Keratinocyte (primary cell): Measurements from ENCODE around the gene SPAG9. TPM values are rescaled to one million over a fixed set of nuclear protein-coding genes. Genes with fewer than 3 reads are reported as not detected.

Source experiments
- DNase-seq: peaks from one replicate; pipeline ENCODE4 v3.0.0-alpha.2; 2011; ENCODE audit warnings: low read depth, missing footprints, low spot score
- FAIRE-seq: peaks from 2 replicates; lab custom pipeline; 2011; peaks lifted over from hg19 to GRCh38; lab: Jason Lieb, UNC
- H2AFZ ChIP-seq: 2 replicates; pipeline ENCODE4 v1.6.0; 2012; ENCODE audit warnings: low read length, control low read depth, inconsistent platforms; ENCODE audit not compliant: control insufficient read depth
- H3K27ac ChIP-seq: 2 replicates; pipeline ENCODE4 v1.5.1; 2011; ENCODE audit warnings: low read length; ENCODE audit not compliant: control insufficient read depth, insufficient read depth
- H3K27me3 ChIP-seq: 3 replicates; pipeline ENCODE4 v1.6.0; 2011; ENCODE audit warnings: low read length; ENCODE audit not compliant: control insufficient read depth, insufficient read depth; ENCODE audit errors: extremely low read depth
- H3K36me3 ChIP-seq, 2 experiments: 2 replicates in 1 of 2; 3 replicates in 1 of 2; pipeline ENCODE4 v1.5.1; 2011; ENCODE audit warnings: low read length in 2 of 2, mild to moderate bottlenecking in 1 of 2; ENCODE audit not compliant: control insufficient read depth in 2 of 2, insufficient read depth in 2 of 2; ENCODE audit errors: extremely low read depth in 1 of 2
- H3K4me1 ChIP-seq: 3 replicates; pipeline ENCODE4 v1.5.1; 2011; ENCODE audit warnings: low read length; ENCODE audit not compliant: control insufficient read depth, insufficient read depth; ENCODE audit errors: extremely low read depth
- H3K4me2 ChIP-seq: 3 replicates; pipeline ENCODE4 v1.6.0; 2011; ENCODE audit warnings: low read depth, low read length; ENCODE audit not compliant: control insufficient read depth, insufficient read depth; ENCODE audit errors: extremely low read depth
- H3K4me3 ChIP-seq, 3 experiments: fragments of 200-600 bp in 1 of 3; sonication (generic) in 1 of 3; 2 replicates in 2 of 3; 3 replicates in 1 of 3; pipeline ENCODE4 v1.5.1; 2011 to 2016; ENCODE audit warnings: low read length in 3 of 3, mild to moderate bottlenecking in 3 of 3, control low read depth in 2 of 3, inconsistent platforms in 1 of 3, low read depth in 1 of 3, mixed read lengths in 1 of 3, mixed run types in 1 of 3, moderate library complexity in 1 of 3; ENCODE audit not compliant: control insufficient read depth in 2 of 3, insufficient read depth in 2 of 3; ENCODE audit errors: extremely low read depth in 1 of 3
- H3K79me2 ChIP-seq: 2 replicates; pipeline ENCODE4 v1.6.0; 2012; ENCODE audit warnings: low read length; ENCODE audit not compliant: control insufficient read depth, insufficient read depth
- H3K9ac ChIP-seq: 3 replicates; pipeline ENCODE4 v1.6.0; 2011; ENCODE audit warnings: low read length; ENCODE audit not compliant: control insufficient read depth, insufficient read depth; ENCODE audit errors: extremely low read depth
- H3K9me1 ChIP-seq: 3 replicates; pipeline ENCODE4 v1.6.0; 2011; ENCODE audit warnings: low read length; ENCODE audit not compliant: control insufficient read depth, insufficient read depth; ENCODE audit errors: extremely low read depth
- H3K9me3 ChIP-seq: 2 replicates; pipeline ENCODE4 v1.5.1; 2012; ENCODE audit warnings: low read depth, low read length; ENCODE audit not compliant: control insufficient read depth
- H4K20me1 ChIP-seq: 3 replicates; pipeline ENCODE4 v1.6.0; 2011; ENCODE audit warnings: low read length; ENCODE audit not compliant: control insufficient read depth, insufficient read depth; ENCODE audit errors: extremely low read depth
- EZH2 ChIP-seq: IDR thresholded peaks from one replicate; pipeline ENCODE4 v1.6.1; 2012; ENCODE audit warnings: inconsistent platforms, mild to moderate bottlenecking, low read length, moderate library complexity
- dilution Hi-C: fragments of 300-500 bp; cut with MboI; formaldehyde crosslinking; loops from one replicate; pipeline ENCODE4 v1.7.0; 2020; ENCODE audit warnings: low sequenced_read_pairs; ENCODE audit not compliant: extremely low pct_ligation_motif_present
- polyA plus RNA-seq, 5 experiments: library from polyadenylated mRNA; depleted of rRNA in 3 of 5; stranded (reverse) in 3 of 5; stranded (forward) in 1 of 5; unstranded in 1 of 5; fragments of >200 nt; gene quantifications; 1 replicate in 1 of 5; 2 replicates in 3 of 5; 3 replicates in 1 of 5; pipeline versions ENCODE4 v1.2.1 to v1.2.3, GENCODE V29; 2011 to 2012; ENCODE audit warnings: missing spikeins in 2 of 5, low read depth in 1 of 5, low replicate concordance in 1 of 5
- TF ChIP-seq, protein P1 (sequence below), 3 experiments: IDR thresholded peaks in 1 of 3; conservative IDR thresholded peaks in 1 of 3; optimal IDR thresholded peaks in 1 of 3; 2 replicates in 2 of 3; 3 replicates in 1 of 3; pipeline versions ENCODE3 to v1.5.1; 2011; ENCODE audit warnings: low read length in 3 of 3, mild to moderate bottlenecking in 3 of 3, moderate library complexity in 2 of 3, control low read depth in 1 of 3, inconsistent platforms in 1 of 3; ENCODE audit not compliant: insufficient read depth in 2 of 3; ENCODE audit errors: extremely low read depth in 1 of 3

SPAG9 gene
- polyA plus RNA-seq, 1 donor (not counting 4 experiments of a cell fraction or from before 2014, with no cell fraction given): 43.1 TPM

DNA sequence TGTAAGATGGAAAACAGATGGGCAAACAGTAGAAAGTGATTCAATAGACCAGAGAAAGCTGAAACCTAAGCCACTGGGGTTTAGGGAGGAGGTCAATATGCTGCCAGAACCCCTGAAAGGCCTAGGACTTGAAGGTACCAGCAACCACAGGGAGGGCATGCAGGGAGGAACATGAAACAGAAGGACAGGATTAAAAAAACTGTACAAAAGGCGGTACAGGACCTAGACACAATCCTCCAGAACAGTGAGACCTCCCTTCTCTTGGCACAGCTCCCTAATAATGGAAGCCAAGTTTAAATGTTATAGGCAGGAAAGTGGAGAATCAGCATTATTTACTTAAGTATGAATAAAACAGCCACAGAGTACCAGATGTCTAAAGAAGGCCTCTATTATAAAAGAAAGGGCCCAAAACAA lies 105.5 kb downstream of the SPAG9 start:
- H3K9me3 ChIP-seq: no peaks in the 10 kb centered on the region
- H3K27ac ChIP-seq: no peak overlapping the region
- H4K20me1 ChIP-seq: no peaks in the 10 kb centered on the region
- H2AFZ ChIP-seq: no peak overlapping the region
- dilution Hi-C loops: no loop called here
- peaks cover 6 to 8% of the 10 kb centered on the region in 2 experiments for H3K36me3 ChIP-seq
- no peaks in the 10 kb centered on the region for H3K4me1 ChIP-seq
- FAIRE-seq (no peak), DNase-seq (no peak)
- no peaks in the 10 kb centered on the region for H3K79me2 ChIP-seq
- no peaks in the 10 kb centered on the region for H3K9me1 ChIP-seq
- H3K4me3 ChIP-seq: no peak overlapping the region
- TF ChIP-seq, protein P1, sequence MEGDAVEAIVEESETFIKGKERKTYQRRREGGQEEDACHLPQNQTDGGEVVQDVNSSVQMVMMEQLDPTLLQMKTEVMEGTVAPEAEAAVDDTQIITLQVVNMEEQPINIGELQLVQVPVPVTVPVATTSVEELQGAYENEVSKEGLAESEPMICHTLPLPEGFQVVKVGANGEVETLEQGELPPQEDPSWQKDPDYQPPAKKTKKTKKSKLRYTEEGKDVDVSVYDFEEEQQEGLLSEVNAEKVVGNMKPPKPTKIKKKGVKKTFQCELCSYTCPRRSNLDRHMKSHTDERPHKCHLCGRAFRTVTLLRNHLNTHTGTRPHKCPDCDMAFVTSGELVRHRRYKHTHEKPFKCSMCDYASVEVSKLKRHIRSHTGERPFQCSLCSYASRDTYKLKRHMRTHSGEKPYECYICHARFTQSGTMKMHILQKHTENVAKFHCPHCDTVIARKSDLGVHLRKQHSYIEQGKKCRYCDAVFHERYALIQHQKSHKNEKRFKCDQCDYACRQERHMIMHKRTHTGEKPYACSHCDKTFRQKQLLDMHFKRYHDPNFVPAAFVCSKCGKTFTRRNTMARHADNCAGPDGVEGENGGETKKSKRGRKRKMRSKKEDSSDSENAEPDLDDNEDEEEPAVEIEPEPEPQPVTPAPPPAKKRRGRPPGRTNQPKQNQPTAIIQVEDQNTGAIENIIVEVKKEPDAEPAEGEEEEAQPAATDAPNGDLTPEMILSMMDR (optimal IDR thresholded peaks at IDR 0.05 in 1 of 3, IDR thresholded peaks at IDR 0.05 in 1 of 3, conservative IDR thresholded peaks at IDR 0.05 in 1 of 3; ENCODE audit: extremely low read depth in 1 of 3, insufficient read depth in 2 of 3, low read length in 3 of 3): no peak
- no peak for TF ChIP-seq EZH2
- no peaks in the 10 kb centered on the region for H3K27me3 ChIP-seq
- H3K4me2 ChIP-seq: no peak overlapping the region
- no peak overlapping the region for H3K9ac ChIP-seq

DNA sequence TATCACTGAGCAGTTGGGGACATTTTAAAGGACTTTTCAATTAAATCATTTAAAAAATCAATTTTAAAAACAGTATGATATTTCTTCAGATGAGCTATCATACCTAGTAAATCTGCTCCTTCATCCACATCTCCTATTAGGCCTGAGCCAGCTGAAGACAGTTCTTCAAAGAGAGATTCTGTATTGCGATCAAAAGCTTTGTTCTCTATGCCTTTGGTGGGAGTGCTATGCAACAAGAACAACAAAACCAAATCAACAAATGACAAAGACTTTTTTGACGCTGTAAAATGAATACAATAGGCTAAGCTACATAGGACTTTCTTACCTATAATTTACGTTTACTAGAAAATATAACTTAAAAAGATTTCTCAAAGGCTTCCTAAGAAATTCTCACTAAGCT lies 106.5 kb downstream of the SPAG9 start:
- Histone ChIP-seq H3K4me1 (no peaks in the 10 kb centered on the region), H3K27ac (no peak overlapping the region), H3K9me3 (no peaks in the 10 kb centered on the region), H3K36me3 (peaks cover 6 to 7% of the 10 kb centered on the region in 2 experiments), H2AFZ (no peak overlapping the region), H3K4me2 (no peak overlapping the region), H3K9ac (no peak overlapping the region), H3K4me3 (no peak overlapping the region), H3K79me2 (no peaks in the 10 kb centered on the region), H3K27me3 (no peaks in the 10 kb centered on the region), H4K20me1 (no peaks in the 10 kb centered on the region), H3K9me1 (no peaks in the 10 kb centered on the region)
- FAIRE-seq (no peak), DNase-seq (no peak)
- dilution Hi-C loops: no loop called here
- TF ChIP-seq, protein P1 (optimal IDR thresholded peaks at IDR 0.05 in 1 of 3, IDR thresholded peaks at IDR 0.05 in 1 of 3, conservative IDR thresholded peaks at IDR 0.05 in 1 of 3; ENCODE audit: extremely low read depth in 1 of 3, insufficient read depth in 2 of 3, low read length in 3 of 3): no peak
- no peak for TF ChIP-seq EZH2
